ENCODE results near the gene HNRNPF.

DNA sequence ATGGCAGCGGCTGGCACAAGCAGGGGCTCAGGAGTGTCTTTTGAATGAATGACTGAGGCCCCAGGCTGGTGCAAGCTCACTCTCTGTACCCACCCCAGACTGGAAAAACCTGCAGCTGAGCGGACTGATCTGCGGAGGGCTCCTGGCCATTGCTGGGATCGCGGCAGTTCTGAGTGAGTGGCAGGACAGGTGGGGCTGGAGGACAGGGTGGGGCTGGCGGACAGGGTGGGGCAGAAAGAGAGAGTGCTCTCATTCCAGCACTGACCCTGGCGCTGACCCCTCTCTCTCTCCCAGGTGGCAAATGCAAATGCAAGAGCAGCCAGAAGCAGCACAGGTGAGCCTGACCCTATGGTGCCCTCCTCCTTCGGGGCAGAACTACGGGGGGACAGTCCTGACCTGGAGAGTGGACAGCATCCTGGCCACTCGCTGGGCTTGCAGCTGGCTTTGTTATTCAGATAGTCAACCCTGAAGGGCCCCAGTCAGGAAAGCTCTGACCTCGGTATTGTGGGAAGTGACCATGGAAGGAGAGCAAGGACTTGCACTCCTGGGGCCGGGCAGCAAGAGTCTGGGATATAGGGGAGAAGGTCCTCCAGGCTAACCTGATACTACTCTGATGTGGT lies 33.5 kb downstream of the HNRNPF start:
- no peak for TF ChIP-seq POLR2AphosphoS5 (IDR thresholded peaks at IDR 0.05; ENCODE audit: insufficient read depth, low read depth, low read length)
- TF ChIP-seq, protein P1, sequence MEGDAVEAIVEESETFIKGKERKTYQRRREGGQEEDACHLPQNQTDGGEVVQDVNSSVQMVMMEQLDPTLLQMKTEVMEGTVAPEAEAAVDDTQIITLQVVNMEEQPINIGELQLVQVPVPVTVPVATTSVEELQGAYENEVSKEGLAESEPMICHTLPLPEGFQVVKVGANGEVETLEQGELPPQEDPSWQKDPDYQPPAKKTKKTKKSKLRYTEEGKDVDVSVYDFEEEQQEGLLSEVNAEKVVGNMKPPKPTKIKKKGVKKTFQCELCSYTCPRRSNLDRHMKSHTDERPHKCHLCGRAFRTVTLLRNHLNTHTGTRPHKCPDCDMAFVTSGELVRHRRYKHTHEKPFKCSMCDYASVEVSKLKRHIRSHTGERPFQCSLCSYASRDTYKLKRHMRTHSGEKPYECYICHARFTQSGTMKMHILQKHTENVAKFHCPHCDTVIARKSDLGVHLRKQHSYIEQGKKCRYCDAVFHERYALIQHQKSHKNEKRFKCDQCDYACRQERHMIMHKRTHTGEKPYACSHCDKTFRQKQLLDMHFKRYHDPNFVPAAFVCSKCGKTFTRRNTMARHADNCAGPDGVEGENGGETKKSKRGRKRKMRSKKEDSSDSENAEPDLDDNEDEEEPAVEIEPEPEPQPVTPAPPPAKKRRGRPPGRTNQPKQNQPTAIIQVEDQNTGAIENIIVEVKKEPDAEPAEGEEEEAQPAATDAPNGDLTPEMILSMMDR (IDR thresholded peaks at IDR 0.05; ENCODE audit: extremely low read depth in 1 of 2, insufficient read depth in 1 of 2, low read depth in 1 of 2, low read length in 2 of 2) = no peak
- no peak for TF ChIP-seq GATA2 (IDR thresholded peaks at IDR 0.05; ENCODE audit: insufficient read depth, insufficient read length, low read depth, low read length)
- TF ChIP-seq FOS (IDR thresholded peaks at IDR 0.05; ENCODE audit: borderline replicate concordance, insufficient read depth, low read length) = no peak
